NB4 (cell line): ENCODE data around the gene FPR3.

ENCODE experiments used
- POLR2A ChIP-seq: IDR thresholded peaks from 2 replicates; pipeline ENCODE4 v1.6.1; 2011; ENCODE audit warnings: mild to moderate bottlenecking; ENCODE audit not compliant: insufficient read length; ENCODE audit errors: extremely low read depth
- TF ChIP-seq, protein P1 (sequence below): IDR thresholded peaks from one replicate; pipeline ENCODE4 v1.5.1; 2012; ENCODE audit warnings: low read depth, low read length

DNA sequence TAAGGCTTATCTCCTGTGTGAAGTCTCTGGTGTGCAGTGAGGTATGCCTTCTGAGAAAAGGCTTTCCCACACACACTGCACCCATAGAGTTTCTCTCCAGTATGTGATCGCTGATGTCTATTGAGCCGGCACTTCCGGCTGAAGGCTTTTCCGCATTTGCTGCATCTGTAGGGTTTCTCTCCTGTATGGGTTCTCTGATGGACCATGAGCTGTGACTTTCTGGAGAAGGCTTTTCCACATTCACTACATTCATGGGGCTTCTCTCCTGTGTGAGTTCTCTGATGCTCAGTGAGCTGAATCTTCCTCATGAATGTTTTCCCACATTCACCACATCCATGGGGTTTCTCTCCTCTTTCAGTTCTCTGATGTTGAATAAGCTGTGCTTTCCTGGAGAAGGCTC lies 78.1 kb downstream of the FPR3 start:
- TF ChIP-seq, protein P1, sequence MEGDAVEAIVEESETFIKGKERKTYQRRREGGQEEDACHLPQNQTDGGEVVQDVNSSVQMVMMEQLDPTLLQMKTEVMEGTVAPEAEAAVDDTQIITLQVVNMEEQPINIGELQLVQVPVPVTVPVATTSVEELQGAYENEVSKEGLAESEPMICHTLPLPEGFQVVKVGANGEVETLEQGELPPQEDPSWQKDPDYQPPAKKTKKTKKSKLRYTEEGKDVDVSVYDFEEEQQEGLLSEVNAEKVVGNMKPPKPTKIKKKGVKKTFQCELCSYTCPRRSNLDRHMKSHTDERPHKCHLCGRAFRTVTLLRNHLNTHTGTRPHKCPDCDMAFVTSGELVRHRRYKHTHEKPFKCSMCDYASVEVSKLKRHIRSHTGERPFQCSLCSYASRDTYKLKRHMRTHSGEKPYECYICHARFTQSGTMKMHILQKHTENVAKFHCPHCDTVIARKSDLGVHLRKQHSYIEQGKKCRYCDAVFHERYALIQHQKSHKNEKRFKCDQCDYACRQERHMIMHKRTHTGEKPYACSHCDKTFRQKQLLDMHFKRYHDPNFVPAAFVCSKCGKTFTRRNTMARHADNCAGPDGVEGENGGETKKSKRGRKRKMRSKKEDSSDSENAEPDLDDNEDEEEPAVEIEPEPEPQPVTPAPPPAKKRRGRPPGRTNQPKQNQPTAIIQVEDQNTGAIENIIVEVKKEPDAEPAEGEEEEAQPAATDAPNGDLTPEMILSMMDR = no peak
- no peak for TF ChIP-seq POLR2A
